IMR-90 (cell line): ENCODE data around the gene PAMR1. TPM values are rescaled to one million over a fixed set of nuclear protein-coding genes. Genes with fewer than 3 reads are reported as not detected.

Source experiments
- ATAC-seq: fragments of 200-7000 bp; cut with Tn5 transposase; 2 replicates; pipeline ENCODE4 v1.9.1; 2020; ENCODE audit warnings: low read depth, mild to moderate bottlenecking, moderate library complexity
- BruUV-seq: library from RNA; stranded (reverse); fragments of 400-500 nt; replicated peaks from 2 replicates; lab custom pipeline; 2021; lab: Mats Ljungman, UMichigan
- CTCF ChIA-PET: fragments of 300-600 bp; formaldehyde crosslinking; extraction: SDS; loops from one replicate; lab custom pipeline; 2021; ENCODE audit warnings: antibody characterized with exemption; lab: Yijun Ruan, JAX
- POLR2A ChIA-PET: fragments of 300-600 bp; sonication (Branson Sonifier 250); formaldehyde crosslinking; loops from one replicate; lab custom pipeline; 2022; ENCODE audit warnings: antibody characterized with exemption; ENCODE audit not compliant: unreplicated experiment; lab: Charles Lee
- DNase-seq: peaks from one replicate; pipeline ENCODE4 v3.0.0; 2013
- H2AFZ ChIP-seq: replicated peaks from 2 replicates; pipeline ENCODE3; 2013; ENCODE audit warnings: low read length, mild to moderate bottlenecking; ENCODE audit not compliant: poor library complexity
- H2AK5ac ChIP-seq: 2 replicates; pipeline ENCODE4 v1.6.1; 2013; ENCODE audit warnings: low read depth, low read length, inconsistent platforms
- H2AK9ac ChIP-seq: replicated peaks from 2 replicates; pipeline ENCODE3; 2013; ENCODE audit warnings: mild to moderate bottlenecking, low read depth, low read length, moderate library complexity; ENCODE audit not compliant: poor library complexity
- H2BK120ac ChIP-seq: 2 replicates; pipeline ENCODE4 v1.6.1; 2013; ENCODE audit warnings: low read depth, low read length, inconsistent platforms
- H2BK15ac ChIP-seq: 3 replicates; pipeline ENCODE4 v1.6.1; 2013; ENCODE audit warnings: low read depth, low read length, inconsistent platforms
- H2BK20ac ChIP-seq: 2 replicates; pipeline ENCODE4 v1.6.1; 2013; ENCODE audit warnings: low read depth, mild to moderate bottlenecking, inconsistent platforms, low read length, moderate library complexity
- H2BK5ac ChIP-seq: 2 replicates; pipeline ENCODE4 v1.6.1; 2013; ENCODE audit warnings: mild to moderate bottlenecking, low read depth, low read length, inconsistent platforms; ENCODE audit not compliant: poor library complexity, severe bottlenecking
- H3K14ac ChIP-seq: replicated peaks from 2 replicates; pipeline ENCODE4 v1.6.1; 2013; ENCODE audit warnings: low read depth, low read length, inconsistent platforms
- H3K18ac ChIP-seq: 2 replicates; pipeline ENCODE4 v1.6.1; 2013; ENCODE audit warnings: low read depth, low read length, control low read depth
- H3K23ac ChIP-seq: 2 replicates; pipeline ENCODE4 v1.6.1; 2013; ENCODE audit warnings: low read depth, low read length, inconsistent platforms
- H3K27ac ChIP-seq: 2 replicates; pipeline ENCODE4 v1.5.1; 2013; ENCODE audit warnings: mild to moderate bottlenecking, control low read depth, low read length; ENCODE audit not compliant: insufficient read depth
- H3K27me3 ChIP-seq: 2 replicates; pipeline ENCODE4 v1.6.1; 2013; ENCODE audit warnings: low read length; ENCODE audit not compliant: control insufficient read depth, insufficient read depth
- H3K36me3 ChIP-seq: 2 replicates; pipeline ENCODE4 v1.6.1; 2013; ENCODE audit warnings: low read length, mixed read lengths; ENCODE audit not compliant: control insufficient read depth, insufficient read depth
- H3K4ac ChIP-seq: 2 replicates; pipeline ENCODE4 v1.6.1; 2013; ENCODE audit warnings: low read depth, low read length, inconsistent platforms
- H3K4me1 ChIP-seq: 2 replicates; pipeline ENCODE4 v1.6.1; 2013; ENCODE audit warnings: low read length, mixed read lengths; ENCODE audit not compliant: control insufficient read depth, insufficient read depth
- H3K4me2 ChIP-seq: 2 replicates; pipeline ENCODE4 v1.6.1; 2013; ENCODE audit warnings: low read depth, mild to moderate bottlenecking, control low read depth, low read length, moderate library complexity
- H3K4me3 ChIP-seq: 2 replicates; pipeline ENCODE4 v1.5.1; 2013; ENCODE audit warnings: low read depth, mild to moderate bottlenecking, control low read depth, low read length, moderate library complexity; ENCODE audit not compliant: insufficient read depth
- H3K56ac ChIP-seq: 2 replicates; pipeline ENCODE4 v1.6.1; 2013; ENCODE audit warnings: low read length, inconsistent platforms; ENCODE audit not compliant: insufficient read depth; ENCODE audit errors: extremely low read depth
- H3K79me1 ChIP-seq, 2 experiments: 2 replicates each; pipeline ENCODE4 v1.6.1; 2013; ENCODE audit warnings: low read length in 2 of 2, inconsistent platforms in 1 of 2, low read depth in 1 of 2
- H3K9ac ChIP-seq: 2 replicates; pipeline ENCODE4 v1.6.1; 2013; ENCODE audit warnings: low read depth, low read length, control low read depth
- H3K9me1 ChIP-seq: 2 replicates; pipeline ENCODE4 v1.6.1; 2013; ENCODE audit warnings: low read length, inconsistent platforms; ENCODE audit not compliant: insufficient read depth
- H3K9me3 ChIP-seq: 2 replicates; pipeline ENCODE4 v1.6.1; 2013; ENCODE audit warnings: low read length; ENCODE audit not compliant: control insufficient read depth, insufficient read depth
- H4K20me1 ChIP-seq: 2 replicates; pipeline ENCODE4 v1.6.1; 2013; ENCODE audit warnings: low read length, inconsistent platforms; ENCODE audit not compliant: insufficient read depth
- H4K5ac ChIP-seq: 2 replicates; pipeline ENCODE4 v1.6.1; 2013; ENCODE audit warnings: mild to moderate bottlenecking, low read depth, low read length, control low read depth
- H4K8ac ChIP-seq, 2 experiments: 2 replicates each; pipeline ENCODE4 v1.6.1; 2013; ENCODE audit warnings: low read depth in 2 of 2, low read length in 2 of 2, control low read depth in 1 of 2, inconsistent platforms in 1 of 2
- H4K91ac ChIP-seq: 2 replicates; pipeline ENCODE4 v1.6.1; 2013; ENCODE audit warnings: low read depth, low read length, inconsistent platforms; ENCODE audit not compliant: insufficient read depth
- CEBPB ChIP-seq: IDR thresholded peaks from 2 replicates; pipeline ENCODE4 v1.6.1; 2012; ENCODE audit warnings: low read depth, low read length, improper control_type of control experiment
- CHD1 ChIP-seq: IDR thresholded peaks from 2 replicates; pipeline ENCODE4 v1.6.1; 2012; ENCODE audit warnings: low read depth, low read length, improper control_type of control experiment
- FOS ChIP-seq: fragments of 150-350 bp; IDR thresholded peaks from 2 replicates; pipeline ENCODE4 v1.6.1; 2016; ENCODE audit warnings: low read depth, low read length
- MAFK ChIP-seq: IDR thresholded peaks from 2 replicates; pipeline ENCODE4 v1.6.1; 2012; ENCODE audit warnings: low read depth, low read length, improper control_type of control experiment
- RAD21 ChIP-seq: IDR thresholded peaks from 2 replicates; pipeline ENCODE4 v1.6.1; 2012; ENCODE audit warnings: low read length, improper control_type of control experiment
- RFX5 ChIP-seq: IDR thresholded peaks from 2 replicates; pipeline ENCODE4 v1.8.0; 2012; ENCODE audit warnings: low read depth, mild to moderate bottlenecking, low read length, moderate library complexity
- WGBS, 2 experiments: methylation state at CpG; one replicate each; pipeline versions ENCODE4 v1.1.5 to v1.1.7; 2013; ENCODE audit warnings: missing lambda C conversion rate in 2 of 2; ENCODE audit not compliant: insufficient read length in 1 of 2; ENCODE audit errors: extremely low coverage in 2 of 2; 5-methylcytosine and 5-hydroxymethylcytosine counted together
- dilution Hi-C: fragments of 300-500 bp; cut with HindIII; formaldehyde crosslinking; loops from one replicate; pipeline ENCODE4 v1.14.3; 2018; ENCODE audit warnings: low sequenced_read_pairs; ENCODE audit not compliant: unreplicated experiment
- in situ Hi-C: fragments of 300-500 bp; cut with MboI; formaldehyde crosslinking; loops from 3 replicates; pipeline ENCODE4 v1.14.3; 2019; ENCODE audit warnings: low sequenced_read_pairs, inconsistent platforms, mixed read lengths
- intact Hi-C: fragments of 100-400 bp; cut with micrococcal nuclease; formaldehyde crosslinking; loops from 2 replicates; pipeline ENCODE4 v1.10.0; 2022
- polyA plus RNA-seq, 3 experiments: library from polyadenylated mRNA; depleted of rRNA; stranded (reverse); fragments of >200 nt; gene quantifications; 2 replicates each; pipeline ENCODE4 v1.2.3, GENCODE V29; 2012; ENCODE audit warnings: low replicate concordance in 1 of 3
- total RNA-seq: library from RNA; depleted of rRNA; stranded (reverse); fragments of >200 nt; gene quantifications from 2 replicates; pipeline ENCODE4 v1.2.3, GENCODE V29; 2012

The PAMR1 gene
- total and polyA plus RNA-seq, 2 of the 4 experiments (the other 2 are of a cell fraction), result 70.7 to 80.7 TPM

- no peak overlapping the region for H2AK5ac ChIP-seq
- H2AFZ ChIP-seq, result no peak overlapping the region
- in situ Hi-C loops, result no loop called here
- no peak overlapping the region for H3K4me3 ChIP-seq
- no peaks in the 10 kb centered on the region for H3K9me3 ChIP-seq
- no peaks in the 10 kb centered on the region for H3K27me3 ChIP-seq
- H2AK9ac ChIP-seq, result no peak overlapping the region
- H3K23ac ChIP-seq, result no peak overlapping the region
- BruUV-seq, result no TSS peak
- intact Hi-C loops, result no loop called here
- no peak overlapping the region for H3K4ac ChIP-seq
- dilution Hi-C loops, result no loop called here
- H3K79me1 ChIP-seq, result no peaks in the 10 kb centered on the region
- ChIA-PET CTCF (no interaction called here), POLR2A (interaction anchor here (0.7 kb wide), 1 partner anchor 454 kb away, joined by 9 read pairs; no protein-coding TSS in a partner anchor)
- ATAC-seq, result no peak
- H3K36me3 ChIP-seq, result peaks cover 42% of the 10 kb centered on the region
- no peak overlapping the region for H4K91ac ChIP-seq
- 87% methylated on average over 2 of the region's 3 CpGs; no CpG with 5 or more reads in 1 of the 2 experiments for WGBS, 2 experiments
- H4K8ac ChIP-seq, result no peak overlapping the region
- H2BK20ac ChIP-seq, result no peak overlapping the region
- H3K18ac ChIP-seq, result no peak overlapping the region
- H3K9me1 ChIP-seq, result peaks cover 7% of the 10 kb centered on the region; the same call in 1 of the 2 replicates
- TF ChIP-seq FOS (no peak), RAD21 (no peak), RFX5 (no peak), CHD1 (no peak), CEBPB (no peak), MAFK (no peak)
- no peaks in the 10 kb centered on the region for H3K4me1 ChIP-seq
- H3K4me2 ChIP-seq, result no peak overlapping the region
- H3K56ac ChIP-seq, result no peak overlapping the region
- H4K20me1 ChIP-seq, result no peaks in the 10 kb centered on the region
- no peak overlapping the region for H4K5ac ChIP-seq
- H2BK15ac ChIP-seq, result no peak overlapping the region
- H3K27ac ChIP-seq, result no peak overlapping the region
- H2BK120ac ChIP-seq, result no peak overlapping the region
- H3K14ac ChIP-seq, result no peak overlapping the region
- no peak overlapping the region for H3K9ac ChIP-seq
- no peak for DNase-seq
- no peak overlapping the region for H2BK5ac ChIP-seq
These were observed 59.4 kb downstream of the PAMR1 start for GRCh38 chr11:35466058-35466457.
